ENCODE measurements around the gene CD86.
"Not testable (repeated sequence)": the region's sequence is repeated elsewhere in the genome, so short reads cannot be mapped to it uniquely, and the experiment has no call there.

CD86 gene

GRCh38 chr3:122164983-122165382, 109.8 kb downstream of the CD86 start:
- DNase-seq (ENCODE audit: low read depth), result not testable (repeated sequence)

- DNase-seq (ENCODE audit: low read depth), result no peak
Measured at GRCh38 chr3:122167630-122168029, 112.5 kb downstream of the CD86 start.

GRCh38 chr3:122168044-122168443, 112.9 kb downstream of the CD86 start:
- DNase-seq (ENCODE audit: low read depth), result no peak

- DNase-seq (ENCODE audit: low read depth), result no peak
Measured at GRCh38 chr3:122169911-122170310, 114.7 kb downstream of the CD86 start.
